HepG2 (cell line): ENCODE measurements around the gene KRT15. TPM values are rescaled to one million over a fixed set of nuclear protein-coding genes. Genes with fewer than 3 reads are reported as not detected.

Experiments used
- ATAC-seq: fragments of 200-7000 bp; cut with Tn5 transposase; 3 replicates; pipeline ENCODE4 v1.9.1; 2020; ENCODE audit warnings: mild to moderate bottlenecking, moderate library complexity
- BruUV-seq: library from RNA; stranded (reverse); fragments of 400-500 nt; replicated peaks from 2 replicates; lab custom pipeline; 2021; lab: Mats Ljungman, UMichigan
- CTCF ChIA-PET: fragments of 300-600 bp; formaldehyde crosslinking; extraction: SDS; loops from one replicate; lab custom pipeline; 2021; ENCODE audit warnings: low total read pairs, inconsistent platforms, low intra/inter-chr PET ratio; lab: Yijun Ruan, JAX
- POLR2A ChIA-PET: fragments of 350-600 bp; sonication (Branson Sonifier 250); formaldehyde crosslinking; loops from one replicate; lab custom pipeline; 2020; ENCODE audit warnings: antibody characterized with exemption, inconsistent platforms; lab: Yijun Ruan, JAX
- DNase-seq: peaks from one replicate; pipeline ENCODE4 v3.0.0-alpha.2; 2015; ENCODE audit warnings: low spot score
- FAIRE-seq: peaks from 3 replicates; lab custom pipeline; 2011; peaks lifted over from hg19 to GRCh38; lab: Jason Lieb, UNC
- H2AFZ ChIP-seq: one replicate; pipeline ENCODE4 v1.6.1; 2011; ENCODE audit warnings: low read length, inconsistent platforms
- H3K27ac ChIP-seq: fragments of 300-600 bp; 3 replicates; pipeline ENCODE4 v1.8.0; 2011; ENCODE audit warnings: mixed run types, mild to moderate bottlenecking, mixed read lengths, low read length, inconsistent platforms; ENCODE audit not compliant: insufficient read depth; ENCODE audit errors: extremely low read length
- H3K27me3 ChIP-seq, 2 experiments: fragments of 200-600 bp in 1 of 2; 2 replicates in 1 of 2; 3 replicates in 1 of 2; pipeline versions ENCODE4 v1.6.0 to v1.8.0; 2011; ENCODE audit warnings: low read length in 2 of 2, mild to moderate bottlenecking in 2 of 2, moderate library complexity in 2 of 2, inconsistent platforms in 1 of 2; ENCODE audit not compliant: insufficient read depth in 2 of 2, control insufficient read depth in 1 of 2
- H3K36me3 ChIP-seq, 2 experiments: fragments of 200-600 bp in 1 of 2; replicated peaks in 1 of 2; 2 replicates in 1 of 2; 3 replicates in 1 of 2; pipeline versions ENCODE4 v1.5.1 to v1.8.0; 2011; ENCODE audit warnings: low read length in 2 of 2, inconsistent platforms in 1 of 2; ENCODE audit not compliant: insufficient read depth in 2 of 2, control insufficient read depth in 1 of 2
- H3K4me1 ChIP-seq: 2 replicates; pipeline ENCODE4 v1.5.1; 2012; ENCODE audit warnings: low read length, inconsistent platforms; ENCODE audit not compliant: insufficient read depth
- H3K4me2 ChIP-seq: 2 replicates; pipeline ENCODE4 v1.6.0; 2011; ENCODE audit warnings: low read depth, low read length, inconsistent platforms
- H3K4me3 ChIP-seq, 3 experiments: fragments of 200-600 bp in 1 of 3; sonication (generic), shearing (Covaris generic) in 1 of 3; replicated peaks in 1 of 3; 2 replicates each; pipeline ENCODE4 v1.5.1; 2011 to 2016; ENCODE audit warnings: low read length in 3 of 3, inconsistent platforms in 2 of 3, low read depth in 2 of 3, mild to moderate bottlenecking in 2 of 3, control low read depth in 1 of 3, mixed read lengths in 1 of 3; ENCODE audit not compliant: insufficient read depth in 1 of 3
- H3K79me2 ChIP-seq: one replicate; pipeline ENCODE4 v1.6.1; 2011; ENCODE audit warnings: low read length, inconsistent platforms; ENCODE audit not compliant: insufficient read depth
- H3K9ac ChIP-seq: 2 replicates; pipeline ENCODE4 v1.6.0; 2011; ENCODE audit warnings: mild to moderate bottlenecking, low read depth, low read length, inconsistent platforms; ENCODE audit not compliant: insufficient read depth
- H3K9me3 ChIP-seq: 2 replicates; pipeline ENCODE4 v1.5.1; 2012; ENCODE audit warnings: mild to moderate bottlenecking, low read length
- H4K20me1 ChIP-seq: 2 replicates; pipeline ENCODE4 v1.6.0; 2011; ENCODE audit warnings: inconsistent platforms, mild to moderate bottlenecking, low read length, moderate library complexity; ENCODE audit not compliant: insufficient read depth
- ARHGAP35 ChIP-seq: sonication (generic); formaldehyde crosslinking; IDR thresholded peaks from 2 replicates; pipeline ENCODE4 v1.9.0; 2022; ENCODE audit warnings: mild to moderate bottlenecking, inconsistent platforms, moderate library complexity, missing genetic modification reagents, borderline replicate concordance
- ATF3 ChIP-seq: sonication (generic); formaldehyde crosslinking; IDR thresholded peaks from 2 replicates; pipeline ENCODE4 v1.4.0; 2020; ENCODE audit warnings: missing genetic modification reagents
- CBFB ChIP-seq: sonication (generic); formaldehyde crosslinking; IDR thresholded peaks from 2 replicates; pipeline ENCODE4 v1.4.0; 2020; ENCODE audit warnings: missing genetic modification reagents
- CREB1 ChIP-seq, 2 experiments: fragments of 450-650 bp in 1 of 2; IDR thresholded peaks; 2 replicates each; pipeline ENCODE4 v1.6.1; 2016 to 2017; ENCODE audit warnings: control low read depth in 1 of 2, mild to moderate bottlenecking in 1 of 2, missing compliant biosample characterization in 1 of 2, missing genetic modification characterization in 1 of 2
- KAT7 ChIP-seq: IDR thresholded peaks from 2 replicates; pipeline ENCODE4 v1.6.1; 2018; ENCODE audit warnings: borderline replicate concordance, missing compliant biosample characterization
- KMT2A ChIP-seq: sonication (generic); formaldehyde crosslinking; IDR thresholded peaks from 2 replicates; pipeline ENCODE4 v1.4.0; 2020; ENCODE audit warnings: missing genetic modification reagents
- PITX1 ChIP-seq: sonication (generic); formaldehyde crosslinking; IDR thresholded peaks from 2 replicates; pipeline ENCODE4 v1.5.1; 2020; ENCODE audit warnings: mild to moderate bottlenecking, missing genetic modification reagents
- SRY ChIP-seq: sonication (generic); formaldehyde crosslinking; IDR thresholded peaks from 2 replicates; pipeline ENCODE4 v1.8.0; 2022; ENCODE audit warnings: mild to moderate bottlenecking, missing genetic modification reagents
- ZBTB8A ChIP-seq: sonication (generic); formaldehyde crosslinking; IDR thresholded peaks from 2 replicates; pipeline ENCODE4 v1.4.0; 2020; ENCODE audit warnings: mild to moderate bottlenecking, low read depth, missing genetic modification reagents, borderline replicate concordance
- ZNF142 ChIP-seq: sonication (generic); formaldehyde crosslinking; IDR thresholded peaks from 2 replicates; pipeline ENCODE4 v1.4.0; 2020; ENCODE audit warnings: missing genetic modification reagents
- ZNF362 ChIP-seq: sonication (generic); formaldehyde crosslinking; IDR thresholded peaks from 2 replicates; pipeline ENCODE4 v1.4.0; 2020; ENCODE audit warnings: missing genetic modification reagents, mild to moderate bottlenecking, borderline replicate concordance
- ZNF549 ChIP-seq: sonication (generic); formaldehyde crosslinking; IDR thresholded peaks from 2 replicates; pipeline ENCODE4 v1.5.0; 2020; ENCODE audit warnings: missing genetic modification reagents
- ZNF678 ChIP-seq: sonication (generic); formaldehyde crosslinking; IDR thresholded peaks from 2 replicates; pipeline ENCODE4 v1.4.0; 2020; ENCODE audit warnings: mild to moderate bottlenecking, missing genetic modification reagents
- ZNF788 ChIP-seq: sonication (generic); formaldehyde crosslinking; IDR thresholded peaks from 2 replicates; pipeline ENCODE4 v1.5.0; 2020; ENCODE audit warnings: mild to moderate bottlenecking, missing genetic modification reagents, borderline replicate concordance
- ZSCAN20 ChIP-seq: sonication (generic); formaldehyde crosslinking; IDR thresholded peaks from 2 replicates; pipeline ENCODE4 v1.4.0; 2020; ENCODE audit warnings: missing genetic modification reagents, mild to moderate bottlenecking, borderline replicate concordance
- WGBS: methylation state at CpG from one replicate; pipeline ENCODE4 v1.1.6; 2017; ENCODE audit warnings: low lambda C conversion rate; 5-methylcytosine and 5-hydroxymethylcytosine counted together
- in situ Hi-C: cut with HindIII; loops from 2 replicates; pipeline ENCODE4 v1.10.0; 2017; ENCODE audit warnings: low pct_unique_long_range_greater_than_20kb; ENCODE audit not compliant: extremely low pct_ligation_motif_present
- intact Hi-C: fragments of 100-400 bp; cut with micrococcal nuclease; formaldehyde crosslinking; loops from one replicate; pipeline ENCODE4 v1.10.0; 2022; ENCODE audit not compliant: unreplicated experiment
- polyA plus RNA-seq, 8 experiments: library from polyadenylated mRNA; depleted of rRNA in 3 of 8; stranded (reverse) in 7 of 8; unstranded in 1 of 8; fragments of >200 nt; fragmentation: Illumina TruSeq in 4 of 8; extraction: Trizol in 4 of 8; gene quantifications; 2 replicates each; pipeline versions ENCODE4 v1.2.1 to v1.2.3, GENCODE V29; 2011 to 2016; ENCODE audit warnings: low read depth in 4 of 8, missing spikeins in 1 of 8, mixed read lengths in 1 of 8; ENCODE audit not compliant: insufficient read depth in 1 of 8
- total RNA-seq, 5 experiments: library from RNA; depleted of rRNA; stranded (reverse); fragments of >200 nt; fragmentation: Illumina TruSeq; extraction: Trizol; gene quantifications; 2 replicates each; pipeline ENCODE4 v1.2.3, GENCODE V29; 2016; ENCODE audit warnings: low read depth in 1 of 5

KRT15 gene
- total and polyA plus RNA-seq, 2 of the 13 experiments (the other 11 are each of a cell fraction or from before 2014, with no cell fraction given), result 0.46 to 0.63 TPM

- TF ChIP-seq PITX1 (CRISPR knock-in tag), result no peak
- no peak for TF ChIP-seq KMT2A
- no peak for TF ChIP-seq ZNF362
Measured at GRCh38 chr17:41512546-41513167, 6.0 kb downstream of the KRT15 start (continued).

- Histone ChIP-seq H3K4me2 (no peak overlapping the region), H3K27ac (no peak overlapping the region), H3K79me2 (no peaks in the 10 kb centered on the region), H2AFZ (no peak overlapping the region), H3K4me1 (peaks cover 4% of the 10 kb centered on the region), H3K4me3 (no peak overlapping the region), H3K9ac (no peak overlapping the region), H3K36me3 (no peaks in the 10 kb centered on the region), H4K20me1 (no peaks in the 10 kb centered on the region), H3K9me3 (no peaks in the 10 kb centered on the region), H3K27me3 (peaks cover 7 to 51% of the 10 kb centered on the region in 2 experiments)
- ChIA-PET POLR2A (no interaction called here), CTCF (no interaction called here)
- 37% methylated on average over 10 of the region's 10 CpGs for WGBS
- intact Hi-C loops (no loop called here), in situ Hi-C loops (no loop called here)
- BruUV-seq, result no TSS peak
- ATAC-seq, result no peak
- no peak for DNase-seq
- FAIRE-seq, result no peak
- TF ChIP-seq ATF3, result no peak
- TF ChIP-seq ZSCAN20 (CRISPR knock-in tag), result no peak
- no peak for TF ChIP-seq ZNF142 (CRISPR knock-in tag)
- TF ChIP-seq KAT7 (CRISPR knock-in tag), result no peak
- no peak for TF ChIP-seq ZNF788 (CRISPR knock-in tag)
- TF ChIP-seq ZNF678 (CRISPR knock-in tag), result no peak
- TF ChIP-seq CREB1 (IDR thresholded peaks at IDR 0.05), result no peak
- no peak for TF ChIP-seq CREB1 (CRISPR knock-in tag; IDR thresholded peaks at IDR 0.05)
- no peak for TF ChIP-seq ARHGAP35
- TF ChIP-seq ZBTB8A (CRISPR knock-in tag), result no peak
- TF ChIP-seq SRY (CRISPR knock-in tag), result no peak
- no peak for TF ChIP-seq ZNF549 (CRISPR knock-in tag)
- TF ChIP-seq ZNF362, result no peak
- TF ChIP-seq CBFB, result no peak
Measured at GRCh38 chr17:41511716-41512115, 7.0 kb downstream of the KRT15 start.
